Neural cell (in vitro differentiated cells): Measurements from ENCODE around the gene CTNNBL1. TPM values are rescaled to one million over a fixed set of nuclear protein-coding genes. Genes with fewer than 3 reads are reported as not detected.
A peak's percentile ranks its signal among the peaks of the same experiment; 100 is the strongest.

Experiments used
- H2AFZ ChIP-seq: fragments of 200-600, 300-800 bp; sonication (generic), shearing (Covaris generic); 2 replicates; pipeline ENCODE4 v1.6.0; 2014; ENCODE audit warnings: low read depth, mild to moderate bottlenecking, antibody characterized with exemption, low read length, moderate library complexity
- H3F3A ChIP-seq: fragments of 200-600 bp; shearing (Covaris generic); 2 replicates; pipeline ENCODE4 v1.6.1; 2016; ENCODE audit warnings: mild to moderate bottlenecking, moderate library complexity, mixed read lengths, antibody characterized with exemption, low read length; ENCODE audit not compliant: insufficient read depth, poor library complexity, severe bottlenecking
- H3K27ac ChIP-seq: fragments of 200-600, 300-800 bp; sonication (generic), shearing (Covaris generic); 2 replicates; pipeline ENCODE4 v1.5.1; 2014; ENCODE audit warnings: mild to moderate bottlenecking, low read length, moderate library complexity
- H3K27me3 ChIP-seq: fragments of 300-800, 200-600 bp; sonication (generic), shearing (Covaris generic); 2 replicates; pipeline ENCODE4 v1.6.0; 2014; ENCODE audit warnings: mild to moderate bottlenecking, low read depth, low read length, moderate library complexity; ENCODE audit not compliant: insufficient read depth
- H3K36me3 ChIP-seq: fragments of 300-800, 200-600 bp; sonication (generic), shearing (Covaris generic); 2 replicates; pipeline ENCODE4 v1.5.1; 2014; ENCODE audit warnings: mild to moderate bottlenecking, antibody characterized with exemption, low read length, moderate library complexity; ENCODE audit not compliant: insufficient read depth
- H3K4me2 ChIP-seq: fragments of 300-800, 200-600 bp; sonication (generic), shearing (Covaris generic); 2 replicates; pipeline ENCODE4 v1.6.0; 2014; ENCODE audit warnings: mild to moderate bottlenecking, low read length
- H3K4me3 ChIP-seq: fragments of 300-800, 200-600 bp; sonication (generic), shearing (Covaris generic); 2 replicates; pipeline ENCODE4 v1.5.1; 2014; ENCODE audit warnings: mild to moderate bottlenecking, low read length, moderate library complexity
- H3K79me2 ChIP-seq: fragments of 200-600 bp; shearing (Covaris generic); replicated peaks from 2 replicates; pipeline ENCODE4 v1.6.0; 2014; ENCODE audit warnings: mild to moderate bottlenecking, low read length, moderate library complexity; ENCODE audit not compliant: insufficient read depth
- H3K9ac ChIP-seq: fragments of 300-800, 200-600 bp; sonication (generic), shearing (Covaris generic); 2 replicates; pipeline ENCODE4 v1.6.1; 2016; ENCODE audit warnings: mild to moderate bottlenecking, low read length, mixed read lengths
- H3K9me2 ChIP-seq: fragments of 200-600 bp; shearing (Covaris generic); 2 replicates; pipeline ENCODE4 v1.6.1; 2016; ENCODE audit warnings: mild to moderate bottlenecking, low read length, mixed read lengths; ENCODE audit not compliant: insufficient read depth
- H3K9me3 ChIP-seq: fragments of 200-600, 300-800 bp; sonication (generic), shearing (Covaris generic); 2 replicates; pipeline ENCODE4 v1.6.1; 2016; ENCODE audit warnings: mild to moderate bottlenecking, mixed run types, low read length, moderate library complexity, mixed read lengths
- H4K20me1 ChIP-seq: fragments of 200-600 bp; shearing (Covaris generic); 2 replicates; pipeline ENCODE4 v1.6.1; 2016; ENCODE audit warnings: mild to moderate bottlenecking, mixed run types; ENCODE audit not compliant: insufficient read depth
- EZH2 ChIP-seq: fragments of 200-600, 300-800 bp; shearing (Covaris generic), sonication (generic); IDR thresholded peaks from 2 replicates; pipeline ENCODE4 v1.6.1; 2014; ENCODE audit warnings: antibody characterized with exemption, low read length, borderline replicate concordance, mild to moderate bottlenecking; ENCODE audit not compliant: insufficient read depth, poor library complexity, severe bottlenecking
- RAD21 ChIP-seq: fragments of 450-650 bp; conservative IDR thresholded peaks from 2 replicates; pipeline ENCODE4 v1.6.1; 2014; ENCODE audit warnings: antibody characterized with exemption, mild to moderate bottlenecking, moderate library complexity
- SMC3 ChIP-seq: fragments of 450-650 bp; conservative IDR thresholded peaks from 2 replicates; pipeline ENCODE4 v1.6.1; 2014; ENCODE audit warnings: antibody characterized with exemption, mild to moderate bottlenecking, moderate library complexity; ENCODE audit not compliant: poor library complexity
- polyA plus RNA-seq: library from polyadenylated mRNA; depleted of rRNA; stranded (reverse); fragments of >200 nt; gene quantifications from 2 replicates; pipeline ENCODE4 v1.2.3, GENCODE V29; 2014
- TF ChIP-seq, protein P1 (sequence below): fragments of 450-650 bp; IDR thresholded peaks from 2 replicates; pipeline ENCODE4 v1.5.1; 2014; ENCODE audit warnings: antibody characterized with exemption, mild to moderate bottlenecking, moderate library complexity; ENCODE audit not compliant: poor library complexity, severe bottlenecking
- TF ChIP-seq, protein P2 (sequence below): IDR thresholded peaks from 2 replicates; pipeline ENCODE4 v1.6.1; 2012; ENCODE audit warnings: borderline replicate concordance

The CTNNBL1 gene
- polyA plus RNA-seq, 1 donor from 2014 or later: 32.6 TPM

DNA sequence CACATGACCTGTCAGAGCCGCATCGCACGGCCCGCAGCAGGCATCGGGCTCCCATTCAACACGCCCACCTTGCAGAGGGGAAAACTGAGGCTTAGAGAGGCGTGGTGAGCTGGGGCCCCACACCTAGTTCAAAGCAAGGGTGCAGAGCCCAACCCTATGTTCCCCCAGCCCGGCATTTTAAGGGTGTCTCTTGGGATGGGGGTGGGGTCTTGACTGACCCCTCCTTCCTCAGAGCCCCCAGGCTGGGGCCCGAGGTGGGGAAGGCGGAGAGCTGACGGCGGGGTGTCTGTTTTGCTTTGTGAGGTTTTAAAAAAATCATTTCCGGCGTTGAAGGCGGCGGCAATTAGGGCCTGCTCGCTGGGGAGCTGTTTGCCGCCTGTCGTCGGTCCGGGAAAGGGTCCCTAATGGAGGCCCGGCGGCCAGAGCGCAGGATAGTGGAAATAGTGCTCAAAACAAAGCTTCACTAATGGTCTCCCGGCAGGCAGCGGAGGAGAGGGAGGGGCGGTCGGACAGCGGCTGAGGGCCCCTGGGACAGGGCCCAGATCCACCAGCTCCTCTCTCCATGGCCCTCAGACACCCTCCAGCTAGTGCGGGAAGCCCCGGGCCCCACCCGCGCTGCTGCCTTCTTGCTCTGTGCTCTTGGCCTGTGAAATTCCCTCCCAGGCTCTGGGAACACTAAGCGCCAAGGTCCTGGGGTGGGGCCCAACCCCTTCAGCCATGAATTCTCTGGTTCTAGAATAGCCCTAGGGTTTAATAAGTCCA is 221.0 kb downstream of the CTNNBL1 start:
- no peak overlapping the region for H3K4me2 ChIP-seq
- no peak for TF ChIP-seq EZH2
- TF ChIP-seq SMC3: peak; percentile 11

DNA sequence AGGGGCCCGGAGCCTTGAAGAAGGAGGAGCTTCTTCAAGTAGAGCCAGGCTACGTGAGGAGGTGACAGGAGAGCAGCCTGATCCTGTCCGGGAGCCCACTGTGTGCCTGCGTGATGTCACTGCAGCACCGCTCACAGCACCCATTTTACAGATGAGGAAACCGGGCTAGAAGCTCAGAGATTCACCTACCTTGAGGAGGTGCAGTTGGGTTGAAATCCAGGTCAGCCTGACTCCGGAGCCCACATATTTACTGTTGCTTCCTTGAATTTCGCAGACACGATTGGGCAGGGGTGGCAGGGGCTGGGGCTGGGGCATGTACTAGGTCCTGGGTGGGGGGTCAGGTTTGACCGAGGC is 221.6 kb downstream of the CTNNBL1 start:
- H3K9ac ChIP-seq: peak overlapping the region; percentile 42
- no peaks in the 10 kb centered on the region for H3K36me3 ChIP-seq
- no peak for TF ChIP-seq SMC3
- TF ChIP-seq, protein P1, sequence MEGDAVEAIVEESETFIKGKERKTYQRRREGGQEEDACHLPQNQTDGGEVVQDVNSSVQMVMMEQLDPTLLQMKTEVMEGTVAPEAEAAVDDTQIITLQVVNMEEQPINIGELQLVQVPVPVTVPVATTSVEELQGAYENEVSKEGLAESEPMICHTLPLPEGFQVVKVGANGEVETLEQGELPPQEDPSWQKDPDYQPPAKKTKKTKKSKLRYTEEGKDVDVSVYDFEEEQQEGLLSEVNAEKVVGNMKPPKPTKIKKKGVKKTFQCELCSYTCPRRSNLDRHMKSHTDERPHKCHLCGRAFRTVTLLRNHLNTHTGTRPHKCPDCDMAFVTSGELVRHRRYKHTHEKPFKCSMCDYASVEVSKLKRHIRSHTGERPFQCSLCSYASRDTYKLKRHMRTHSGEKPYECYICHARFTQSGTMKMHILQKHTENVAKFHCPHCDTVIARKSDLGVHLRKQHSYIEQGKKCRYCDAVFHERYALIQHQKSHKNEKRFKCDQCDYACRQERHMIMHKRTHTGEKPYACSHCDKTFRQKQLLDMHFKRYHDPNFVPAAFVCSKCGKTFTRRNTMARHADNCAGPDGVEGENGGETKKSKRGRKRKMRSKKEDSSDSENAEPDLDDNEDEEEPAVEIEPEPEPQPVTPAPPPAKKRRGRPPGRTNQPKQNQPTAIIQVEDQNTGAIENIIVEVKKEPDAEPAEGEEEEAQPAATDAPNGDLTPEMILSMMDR: no peak
- no peak overlapping the region for H2AFZ ChIP-seq
- no peak overlapping the region for H3K4me2 ChIP-seq
- no peaks in the 10 kb centered on the region for H3K9me3 ChIP-seq
- H3F3A ChIP-seq: no peaks in the 10 kb centered on the region
- H3K4me3 ChIP-seq: no peak overlapping the region
- no peaks in the 10 kb centered on the region for H4K20me1 ChIP-seq
- no peaks in the 10 kb centered on the region for H3K79me2 ChIP-seq
- no peaks in the 10 kb centered on the region for H3K27me3 ChIP-seq
- no peaks in the 10 kb centered on the region for H3K9me2 ChIP-seq
- H3K27ac ChIP-seq: peak overlapping the region; percentile 32

More for the DNA sequence above, 221.0 kb downstream of the CTNNBL1 start:
- Histone ChIP-seq H2AFZ (no peak overlapping the region), H3K27me3 (no peaks in the 10 kb centered on the region), H3F3A (no peaks in the 10 kb centered on the region), H3K4me3 (peak overlapping the region; percentile 47), H3K9me2 (no peaks in the 10 kb centered on the region), H3K9me3 (no peaks in the 10 kb centered on the region), H3K27ac (peak overlapping the region; percentile 32), H4K20me1 (no peaks in the 10 kb centered on the region), H3K79me2 (no peaks in the 10 kb centered on the region), H3K36me3 (no peaks in the 10 kb centered on the region), H3K9ac (peak overlapping the region; percentile 42)

DNA sequence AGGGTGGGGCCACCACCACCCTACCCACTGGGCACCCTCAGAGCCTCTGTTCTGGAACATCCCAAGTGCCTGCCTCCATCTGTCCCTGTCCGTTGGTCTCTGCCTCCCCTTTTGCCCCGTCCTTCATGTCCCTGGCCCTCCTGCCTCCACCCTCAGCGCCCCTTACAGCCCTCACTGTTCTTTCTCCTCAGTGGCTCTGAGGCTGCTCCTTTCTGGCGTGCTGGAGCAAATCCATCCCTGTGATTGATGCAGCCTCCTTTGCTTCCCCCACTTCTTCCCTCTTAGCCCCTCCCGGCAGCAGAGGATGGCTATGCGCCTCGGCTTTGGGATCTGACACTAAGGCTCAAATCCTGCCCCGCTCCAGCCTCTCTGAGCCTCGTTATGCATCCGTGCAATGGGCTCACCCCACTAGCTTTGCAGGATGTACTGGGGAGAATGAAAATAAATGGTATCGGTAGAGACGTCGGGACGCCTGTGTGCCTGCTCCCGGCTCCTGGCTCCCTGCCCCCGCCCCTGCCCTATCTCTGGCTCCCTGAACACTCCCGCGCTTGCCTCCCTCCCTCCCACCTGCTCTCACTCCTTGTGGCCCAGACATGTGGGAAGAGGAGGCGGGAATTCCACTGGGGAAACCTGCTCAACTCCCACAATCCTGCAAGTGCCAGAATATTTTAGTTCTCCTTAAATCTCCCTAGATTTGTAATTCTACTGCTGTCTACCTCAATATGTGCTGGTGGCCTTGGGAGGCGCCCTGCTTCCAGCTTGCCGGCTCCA is 222.2 kb downstream of the CTNNBL1 start:
- Histone ChIP-seq H3F3A (no peaks in the 10 kb centered on the region), H3K9me2 (no peaks in the 10 kb centered on the region), H3K36me3 (no peaks in the 10 kb centered on the region), H3K9ac (peak overlapping the region; percentile 16), H3K4me3 (no peak overlapping the region), H3K27ac (no peak overlapping the region), H3K4me2 (no peak overlapping the region), H3K79me2 (no peaks in the 10 kb centered on the region), H3K27me3 (no peaks in the 10 kb centered on the region), H2AFZ (no peak overlapping the region), H3K9me3 (no peaks in the 10 kb centered on the region), H4K20me1 (no peaks in the 10 kb centered on the region)
- TF ChIP-seq, protein P2, sequence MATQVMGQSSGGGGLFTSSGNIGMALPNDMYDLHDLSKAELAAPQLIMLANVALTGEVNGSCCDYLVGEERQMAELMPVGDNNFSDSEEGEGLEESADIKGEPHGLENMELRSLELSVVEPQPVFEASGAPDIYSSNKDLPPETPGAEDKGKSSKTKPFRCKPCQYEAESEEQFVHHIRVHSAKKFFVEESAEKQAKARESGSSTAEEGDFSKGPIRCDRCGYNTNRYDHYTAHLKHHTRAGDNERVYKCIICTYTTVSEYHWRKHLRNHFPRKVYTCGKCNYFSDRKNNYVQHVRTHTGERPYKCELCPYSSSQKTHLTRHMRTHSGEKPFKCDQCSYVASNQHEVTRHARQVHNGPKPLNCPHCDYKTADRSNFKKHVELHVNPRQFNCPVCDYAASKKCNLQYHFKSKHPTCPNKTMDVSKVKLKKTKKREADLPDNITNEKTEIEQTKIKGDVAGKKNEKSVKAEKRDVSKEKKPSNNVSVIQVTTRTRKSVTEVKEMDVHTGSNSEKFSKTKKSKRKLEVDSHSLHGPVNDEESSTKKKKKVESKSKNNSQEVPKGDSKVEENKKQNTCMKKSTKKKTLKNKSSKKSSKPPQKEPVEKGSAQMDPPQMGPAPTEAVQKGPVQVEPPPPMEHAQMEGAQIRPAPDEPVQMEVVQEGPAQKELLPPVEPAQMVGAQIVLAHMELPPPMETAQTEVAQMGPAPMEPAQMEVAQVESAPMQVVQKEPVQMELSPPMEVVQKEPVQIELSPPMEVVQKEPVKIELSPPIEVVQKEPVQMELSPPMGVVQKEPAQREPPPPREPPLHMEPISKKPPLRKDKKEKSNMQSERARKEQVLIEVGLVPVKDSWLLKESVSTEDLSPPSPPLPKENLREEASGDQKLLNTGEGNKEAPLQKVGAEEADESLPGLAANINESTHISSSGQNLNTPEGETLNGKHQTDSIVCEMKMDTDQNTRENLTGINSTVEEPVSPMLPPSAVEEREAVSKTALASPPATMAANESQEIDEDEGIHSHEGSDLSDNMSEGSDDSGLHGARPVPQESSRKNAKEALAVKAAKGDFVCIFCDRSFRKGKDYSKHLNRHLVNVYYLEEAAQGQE: peak; percentile 39
- no peak for TF ChIP-seq RAD21
